NT2/D1 (cell line): ENCODE data around the gene ATRAID.

Experiments
- SUZ12 ChIP-seq: IDR thresholded peaks from 2 replicates; pipeline ENCODE4 v1.6.1; 2011; ENCODE audit not compliant: insufficient read length, insufficient read depth; ENCODE audit errors: extremely low read depth
- ZNF274 ChIP-seq: IDR thresholded peaks from 2 replicates; pipeline ENCODE4 v1.6.1; 2011; ENCODE audit warnings: mild to moderate bottlenecking, low read depth, low read length

- TF ChIP-seq ZNF274 (no peak), SUZ12 (no peak)
Observed at GRCh38 chr2:27238976-27239375, 27.1 kb downstream of the ATRAID start.
